HepG2 (cell line): ENCODE results near the gene VRK3. TPM values are rescaled to one million over a fixed set of nuclear protein-coding genes. Genes with fewer than 3 reads are reported as not detected.

Experiments
- EED ChIP-seq: sonication (generic); formaldehyde crosslinking; IDR thresholded peaks from 2 replicates; pipeline ENCODE4 v1.5.0; 2020; ENCODE audit warnings: mild to moderate bottlenecking, missing genetic modification reagents
- GTF2F1 ChIP-seq: fragments of 150-350 bp; IDR thresholded peaks from 2 replicates; pipeline ENCODE4 v1.6.1; 2014; ENCODE audit warnings: low read length
- SIN3B ChIP-seq: fragments of 150-350 bp; IDR thresholded peaks from 2 replicates; pipeline ENCODE4 v1.6.1; 2014; ENCODE audit warnings: low read length
- SOX6 ChIP-seq, 2 experiments: fragments of 450-650 bp in 1 of 2; sonication (generic) in 1 of 2; formaldehyde crosslinking in 1 of 2; IDR thresholded peaks; 2 replicates each; pipeline versions ENCODE4 v1.4.0 to v1.6.1; 2017 to 2020; ENCODE audit warnings: antibody characterized with exemption in 1 of 2, mild to moderate bottlenecking in 1 of 2, missing genetic modification reagents in 1 of 2
- YEATS2 ChIP-seq: sonication (generic); formaldehyde crosslinking; IDR thresholded peaks from 2 replicates; pipeline ENCODE4 v1.4.0; 2020; ENCODE audit warnings: missing genetic modification reagents, borderline replicate concordance
- ZFAT ChIP-seq: sonication (generic); formaldehyde crosslinking; conservative IDR thresholded peaks from 2 replicates; pipeline ENCODE4 v1.8.1; 2023; ENCODE audit warnings: missing genetic modification reagents, inconsistent platforms
- ZNF12 ChIP-seq: sonication (generic); formaldehyde crosslinking; IDR thresholded peaks from 2 replicates; pipeline ENCODE4 v1.5.0; 2020; ENCODE audit warnings: missing genetic modification reagents
- ZNF24 ChIP-seq: fragments of 450-650 bp; IDR thresholded peaks from 2 replicates; pipeline ENCODE4 v1.6.1; 2017; ENCODE audit warnings: antibody characterized with exemption, mild to moderate bottlenecking
- ZNF326 ChIP-seq: sonication (generic); formaldehyde crosslinking; IDR thresholded peaks from 2 replicates; pipeline ENCODE4 v1.4.0; 2020; ENCODE audit warnings: missing genetic modification reagents, borderline replicate concordance
- ZNF407 ChIP-seq: sonication (generic); formaldehyde crosslinking; IDR thresholded peaks from one replicate; pipeline ENCODE4 v1.5.1; 2020; ENCODE audit warnings: mild to moderate bottlenecking, missing genetic modification reagents; ENCODE audit errors: not compliant biosample characterization
- ZNF562 ChIP-seq: sonication (generic); formaldehyde crosslinking; IDR thresholded peaks from 2 replicates; pipeline ENCODE4 v1.8.0; 2022; ENCODE audit warnings: missing genetic modification reagents, borderline replicate concordance
- ZNF589 ChIP-seq: sonication (generic); formaldehyde crosslinking; conservative IDR thresholded peaks from 2 replicates; pipeline ENCODE4 v1.8.0; 2022; ENCODE audit warnings: mild to moderate bottlenecking, moderate library complexity, missing genetic modification reagents
- polyA plus RNA-seq, 8 experiments: library from polyadenylated mRNA; depleted of rRNA in 3 of 8; stranded (reverse) in 7 of 8; unstranded in 1 of 8; fragments of >200 nt; fragmentation: Illumina TruSeq in 4 of 8; extraction: Trizol in 4 of 8; gene quantifications; 2 replicates each; pipeline versions ENCODE4 v1.2.1 to v1.2.3, GENCODE V29; 2011 to 2016; ENCODE audit warnings: low read depth in 4 of 8, missing spikeins in 1 of 8, mixed read lengths in 1 of 8; ENCODE audit not compliant: insufficient read depth in 1 of 8
- total RNA-seq, 5 experiments: library from RNA; depleted of rRNA; stranded (reverse); fragments of >200 nt; fragmentation: Illumina TruSeq; extraction: Trizol; gene quantifications; 2 replicates each; pipeline ENCODE4 v1.2.3, GENCODE V29; 2016; ENCODE audit warnings: low read depth in 1 of 5
- TF ChIP-seq, protein P1 (sequence below), 2 experiments: fragments of 450-650 bp in 1 of 2; sonication (generic) in 1 of 2; formaldehyde crosslinking; IDR thresholded peaks; 2 replicates each; pipeline versions ENCODE4 v1.5.0 to v1.8.0; 2020 to 2022; ENCODE audit warnings: mild to moderate bottlenecking in 1 of 2, missing genetic modification reagents in 1 of 2
- TF ChIP-seq, protein P2 (sequence below): sonication (generic); formaldehyde crosslinking; IDR thresholded peaks from 2 replicates; pipeline ENCODE4 v1.4.0; 2020; ENCODE audit warnings: missing genetic modification reagents

Gene VRK3
- total and polyA plus RNA-seq, 2 of the 13 experiments (the other 11 are each of a cell fraction or from before 2014, with no cell fraction given) = 23.8 to 28.3 TPM

DNA sequence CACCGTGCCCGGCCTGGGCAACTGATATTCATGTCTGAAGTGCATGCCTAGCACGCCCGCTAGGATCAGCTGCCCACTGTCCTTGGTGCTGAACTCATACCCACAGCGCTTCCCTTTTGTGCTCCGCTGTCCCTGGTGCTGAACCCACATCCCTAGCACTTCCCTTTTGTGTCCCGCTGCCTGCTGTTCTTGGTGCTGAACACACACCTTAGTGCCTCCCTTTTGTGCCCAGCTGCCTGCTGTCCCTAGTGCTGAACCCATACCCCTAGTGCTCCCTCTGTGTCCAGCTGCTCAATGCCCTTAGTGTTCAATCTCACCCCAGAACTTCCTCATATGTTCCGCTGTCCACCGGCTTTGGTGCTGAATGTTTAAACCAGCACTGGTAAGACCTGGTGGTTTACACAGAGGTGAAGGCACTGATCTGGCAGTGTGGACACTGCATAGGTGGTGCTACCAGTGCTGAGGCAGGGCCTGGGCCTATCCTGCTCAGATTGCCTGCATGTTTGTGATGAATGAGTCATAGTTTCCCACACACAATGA, 37.9 kb downstream of the VRK3 start (continued):
- TF ChIP-seq EED (CRISPR knock-in tag) = peak; percentile 100
- TF ChIP-seq, protein P1, sequence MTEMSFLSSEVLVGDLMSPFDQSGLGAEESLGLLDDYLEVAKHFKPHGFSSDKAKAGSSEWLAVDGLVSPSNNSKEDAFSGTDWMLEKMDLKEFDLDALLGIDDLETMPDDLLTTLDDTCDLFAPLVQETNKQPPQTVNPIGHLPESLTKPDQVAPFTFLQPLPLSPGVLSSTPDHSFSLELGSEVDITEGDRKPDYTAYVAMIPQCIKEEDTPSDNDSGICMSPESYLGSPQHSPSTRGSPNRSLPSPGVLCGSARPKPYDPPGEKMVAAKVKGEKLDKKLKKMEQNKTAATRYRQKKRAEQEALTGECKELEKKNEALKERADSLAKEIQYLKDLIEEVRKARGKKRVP (CRISPR knock-in tag; IDR thresholded peaks at IDR 0.05) = peak in 1 of 2 experiments; percentile 90; a peak in 2 of 4 replicates
- no peak for TF ChIP-seq SOX6 (IDR thresholded peaks at IDR 0.05)
- peak; percentile 79 for TF ChIP-seq SOX6 (CRISPR knock-in tag; IDR thresholded peaks at IDR 0.05)
- peak; percentile 91; the same call in 1 of the 2 replicates for TF ChIP-seq ZNF562 (CRISPR knock-in tag)
- peak; percentile 100 for TF ChIP-seq ZNF589 (CRISPR knock-in tag)
- peak; percentile 98 for TF ChIP-seq ZFAT (CRISPR knock-in tag)
- peak; percentile 98 for TF ChIP-seq YEATS2 (CRISPR knock-in tag)
- peak; percentile 98 for TF ChIP-seq ZNF12 (CRISPR knock-in tag)
- TF ChIP-seq, protein P2, sequence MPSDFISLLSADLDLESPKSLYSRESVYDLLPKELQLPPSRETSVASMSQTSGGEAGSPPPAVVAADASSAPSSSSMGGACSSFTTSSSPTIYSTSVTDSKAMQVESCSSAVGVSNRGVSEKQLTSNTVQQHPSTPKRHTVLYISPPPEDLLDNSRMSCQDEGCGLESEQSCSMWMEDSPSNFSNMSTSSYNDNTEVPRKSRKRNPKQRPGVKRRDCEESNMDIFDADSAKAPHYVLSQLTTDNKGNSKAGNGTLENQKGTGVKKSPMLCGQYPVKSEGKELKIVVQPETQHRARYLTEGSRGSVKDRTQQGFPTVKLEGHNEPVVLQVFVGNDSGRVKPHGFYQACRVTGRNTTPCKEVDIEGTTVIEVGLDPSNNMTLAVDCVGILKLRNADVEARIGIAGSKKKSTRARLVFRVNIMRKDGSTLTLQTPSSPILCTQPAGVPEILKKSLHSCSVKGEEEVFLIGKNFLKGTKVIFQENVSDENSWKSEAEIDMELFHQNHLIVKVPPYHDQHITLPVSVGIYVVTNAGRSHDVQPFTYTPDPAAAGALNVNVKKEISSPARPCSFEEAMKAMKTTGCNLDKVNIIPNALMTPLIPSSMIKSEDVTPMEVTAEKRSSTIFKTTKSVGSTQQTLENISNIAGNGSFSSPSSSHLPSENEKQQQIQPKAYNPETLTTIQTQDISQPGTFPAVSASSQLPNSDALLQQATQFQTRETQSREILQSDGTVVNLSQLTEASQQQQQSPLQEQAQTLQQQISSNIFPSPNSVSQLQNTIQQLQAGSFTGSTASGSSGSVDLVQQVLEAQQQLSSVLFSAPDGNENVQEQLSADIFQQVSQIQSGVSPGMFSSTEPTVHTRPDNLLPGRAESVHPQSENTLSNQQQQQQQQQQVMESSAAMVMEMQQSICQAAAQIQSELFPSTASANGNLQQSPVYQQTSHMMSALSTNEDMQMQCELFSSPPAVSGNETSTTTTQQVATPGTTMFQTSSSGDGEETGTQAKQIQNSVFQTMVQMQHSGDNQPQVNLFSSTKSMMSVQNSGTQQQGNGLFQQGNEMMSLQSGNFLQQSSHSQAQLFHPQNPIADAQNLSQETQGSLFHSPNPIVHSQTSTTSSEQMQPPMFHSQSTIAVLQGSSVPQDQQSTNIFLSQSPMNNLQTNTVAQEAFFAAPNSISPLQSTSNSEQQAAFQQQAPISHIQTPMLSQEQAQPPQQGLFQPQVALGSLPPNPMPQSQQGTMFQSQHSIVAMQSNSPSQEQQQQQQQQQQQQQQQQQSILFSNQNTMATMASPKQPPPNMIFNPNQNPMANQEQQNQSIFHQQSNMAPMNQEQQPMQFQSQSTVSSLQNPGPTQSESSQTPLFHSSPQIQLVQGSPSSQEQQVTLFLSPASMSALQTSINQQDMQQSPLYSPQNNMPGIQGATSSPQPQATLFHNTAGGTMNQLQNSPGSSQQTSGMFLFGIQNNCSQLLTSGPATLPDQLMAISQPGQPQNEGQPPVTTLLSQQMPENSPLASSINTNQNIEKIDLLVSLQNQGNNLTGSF (CRISPR knock-in tag) = peak; percentile 100
- TF ChIP-seq ZNF407 (CRISPR knock-in tag) = peak; percentile 100
- no peak for TF ChIP-seq GTF2F1
- peak; percentile 74 for TF ChIP-seq SIN3B
- peak; percentile 97 for TF ChIP-seq ZNF326 (CRISPR knock-in tag)
- 0 out of 2 replicates have a peak, but pooled peaks have one; percentile 22 for TF ChIP-seq ZNF24
